GM12878 (cell line): ENCODE results near the gene SNAP91. TPM values are rescaled to one million over a fixed set of nuclear protein-coding genes. Genes with fewer than 3 reads are reported as not detected.

Experiments
- ATAC-seq: fragments of 200-7000 bp; cut with Tn5 transposase; 3 replicates; pipeline ENCODE4 v1.9.1; 2020; ENCODE audit warnings: mild to moderate bottlenecking, moderate library complexity
- BruUV-seq: library from RNA; stranded (reverse); fragments of 400-500 nt; replicated peaks from 2 replicates; lab custom pipeline; 2021; lab: Mats Ljungman, UMichigan
- CTCF ChIA-PET: fragments of 300-600 bp; sonication (Branson Sonifier 250); formaldehyde crosslinking; extraction: SDS; loops from one replicate; lab custom pipeline; 2021; ENCODE audit warnings: inconsistent platforms; lab: Yijun Ruan, JAX
- POLR2A ChIA-PET: fragments of 350-600 bp; formaldehyde crosslinking; extraction: SDS; loops from one replicate; lab custom pipeline; 2021; ENCODE audit warnings: inconsistent platforms; lab: Charles Lee
- RAD21 ChIA-PET: fragments of 300-600 bp; sonication (Branson Sonifier 250); formaldehyde crosslinking; loops from one replicate; lab custom pipeline; 2023; ENCODE audit warnings: antibody characterized with exemption; ENCODE audit not compliant: unreplicated experiment; lab: Charles Lee
- SMC1A ChIA-PET: fragments of 300-600 bp; sonication (Branson Sonifier 250); formaldehyde crosslinking; loops from one replicate; lab custom pipeline; 2023; ENCODE audit not compliant: unreplicated experiment, uncharacterized antibody; lab: Charles Lee
- DNase-seq: peaks from one replicate; pipeline ENCODE4 v3.0.0-alpha.2; 2011; ENCODE audit warnings: low read depth, low spot score
- FAIRE-seq: peaks from 3 replicates; lab custom pipeline; 2011; peaks lifted over from hg19 to GRCh38; lab: Jason Lieb, UNC
- H2AFZ ChIP-seq: 2 replicates; pipeline ENCODE4 v1.6.0; 2011; ENCODE audit warnings: low read depth, low read length, control low read depth; ENCODE audit not compliant: control insufficient read depth
- H3K27ac ChIP-seq: 2 replicates; pipeline ENCODE4 v1.5.1; 2011; ENCODE audit warnings: control low read depth; ENCODE audit not compliant: control insufficient read depth, insufficient read depth
- H3K27me3 ChIP-seq, 2 experiments: replicated peaks in 1 of 2; 2 replicates each; pipeline versions ENCODE4 v1.6.0 to v1.6.1; 2011; ENCODE audit warnings: low read length in 1 of 2; ENCODE audit not compliant: control insufficient read depth in 2 of 2, insufficient read depth in 2 of 2
- H3K36me3 ChIP-seq, 2 experiments: 2 replicates each; pipeline ENCODE4 v1.5.1; 2011; ENCODE audit warnings: low read length in 1 of 2; ENCODE audit not compliant: control insufficient read depth in 2 of 2, insufficient read depth in 2 of 2
- H3K4me1 ChIP-seq: 2 replicates; pipeline ENCODE4 v1.6.1; 2011; ENCODE audit warnings: mild to moderate bottlenecking, low read length, moderate library complexity, mixed read lengths; ENCODE audit not compliant: control insufficient read depth, insufficient read depth
- H3K4me2 ChIP-seq: 2 replicates; pipeline ENCODE4 v1.6.0; 2011; ENCODE audit warnings: control low read depth; ENCODE audit not compliant: control insufficient read depth, insufficient read depth
- H3K4me3 ChIP-seq: fragments of 200-600 bp; sonication (generic); 2 replicates; pipeline ENCODE4 v1.5.1; 2016
- H3K79me2 ChIP-seq: 2 replicates; pipeline ENCODE4 v1.6.0; 2011; ENCODE audit warnings: low read length; ENCODE audit not compliant: control insufficient read depth, insufficient read depth
- H3K9ac ChIP-seq: 2 replicates; pipeline ENCODE4 v1.8.0; 2011; ENCODE audit warnings: low read length, control low read depth, mixed read lengths; ENCODE audit not compliant: control insufficient read depth, insufficient read depth
- H3K9me3 ChIP-seq: replicated peaks from 3 replicates; pipeline ENCODE4 v1.5.1; 2011; ENCODE audit warnings: mild to moderate bottlenecking, low read length; ENCODE audit not compliant: control insufficient read depth, insufficient read depth
- H4K20me1 ChIP-seq: 2 replicates; pipeline ENCODE4 v1.6.0; 2011; ENCODE audit not compliant: control insufficient read depth, insufficient read depth
- BMI1 ChIP-seq: fragments of 450-650 bp; IDR thresholded peaks from 2 replicates; pipeline ENCODE4 v1.6.1; 2016; ENCODE audit warnings: mild to moderate bottlenecking, moderate library complexity, borderline replicate concordance
- CEBPB ChIP-seq, 2 experiments: fragments of 150-350 bp in 1 of 2; IDR thresholded peaks; 2 replicates each; pipeline ENCODE4 v1.6.1; 2012 to 2014; ENCODE audit warnings: low read depth in 2 of 2, low read length in 2 of 2, borderline replicate concordance in 1 of 2, inconsistent platforms in 1 of 2
- ETV6 ChIP-seq, 2 experiments: fragments of 450-650 bp in 1 of 2; IDR thresholded peaks in 1 of 2; conservative IDR thresholded peaks in 1 of 2; 2 replicates each; pipeline ENCODE4 v1.6.1; 2014; ENCODE audit warnings: antibody characterized with exemption in 1 of 2, borderline replicate concordance in 1 of 2, low read depth in 1 of 2, mild to moderate bottlenecking in 1 of 2, moderate library complexity in 1 of 2
- MLLT1 ChIP-seq: fragments of 450-650 bp; IDR thresholded peaks from 2 replicates; pipeline ENCODE4 v1.6.1; 2016; ENCODE audit warnings: mild to moderate bottlenecking
- MTA2 ChIP-seq: fragments of 450-650 bp; IDR thresholded peaks from 2 replicates; pipeline ENCODE4 v1.6.1; 2016; ENCODE audit warnings: low read depth, mild to moderate bottlenecking, moderate library complexity
- POLR2A ChIP-seq: IDR thresholded peaks from 2 replicates; pipeline ENCODE4 v1.6.1; 2011; ENCODE audit warnings: low read depth, mild to moderate bottlenecking, low read length
- RELA ChIP-seq: fragments of 450-650 bp; IDR thresholded peaks from 2 replicates; pipeline ENCODE4 v1.8.0; 2014; ENCODE audit warnings: borderline replicate concordance; ENCODE audit not compliant: partially characterized antibody
- WGBS: methylation state at CpG from one replicate; pipeline ENCODE4 v1.1.6; 2016; ENCODE audit warnings: low lambda C conversion rate; ENCODE audit not compliant: insufficient replicate concordance, insufficient coverage; ENCODE audit errors: missing lambda C conversion rate; 5-methylcytosine and 5-hydroxymethylcytosine counted together
- in situ Hi-C: fragments of 300-500 bp; cut with MboI; formaldehyde crosslinking; loops from 9 replicates; pipeline ENCODE4 v1.14.3; 2018; ENCODE audit warnings: mixed read lengths
- intact Hi-C: fragments of 100-400 bp; cut with micrococcal nuclease; formaldehyde crosslinking; loops from one replicate; pipeline ENCODE4 v1.14.2; 2022; ENCODE audit not compliant: unreplicated experiment
- polyA plus RNA-seq, 11 experiments: library from polyadenylated mRNA; depleted of rRNA in 4 of 11; unstranded in 6 of 11; stranded (reverse) in 5 of 11; fragments of >200 nt; fragmentation: Nextera tagmentation in 4 of 11; fragmentation: Illumina TruSeq in 1 of 11; extraction: Ambion mirVana in 4 of 11; extraction: Trizol in 1 of 11; gene quantifications; 1 replicate in 1 of 11; 2 replicates in 10 of 11; pipeline versions ENCODE4 v1.2.1 to v1.2.3, GENCODE V29; 2011 to 2016; ENCODE audit warnings: inconsistent platforms in 2 of 11, missing spikeins in 2 of 11, low read depth in 1 of 11
- total RNA-seq, 4 experiments: library from RNA; depleted of rRNA in 3 of 4; stranded (reverse); fragments of >200 nt in 3 of 4; fragmentation: Illumina TruSeq in 1 of 4; extraction: Trizol in 1 of 4; gene quantifications; 2 replicates each; pipeline versions ENCODE4 v1.2.1 to v1.2.3, GENCODE V29; 2013 to 2021

Gene SNAP91
- total and polyA plus RNA-seq, 10 of the 15 experiments (the other 5 are each of a cell fraction or from before 2014, with no cell fraction given), result 0.01 to 0.49 (median 0.12) TPM; not detected in 2

GRCh38 chr6:83702749-83703148, 6.2 kb downstream of the SNAP91 start:
- Histone ChIP-seq H3K4me3 (no peak overlapping the region), H3K9me3 (no peaks in the 10 kb centered on the region), H3K4me2 (no peak overlapping the region), H4K20me1 (no peaks in the 10 kb centered on the region), H3K79me2 (no peaks in the 10 kb centered on the region), H3K36me3 (no peaks in the 10 kb centered on the region), H2AFZ (no peak overlapping the region), H3K4me1 (no peaks in the 10 kb centered on the region), H3K9ac (no peak overlapping the region), H3K27ac (no peak overlapping the region), H3K27me3 (peaks cover 0 to 4% of the 10 kb centered on the region in 2 experiments; a peak in 2 of 4 replicates)
- BruUV-seq, result no TSS peak
- 5% methylated on average over 2 of the region's 2 CpGs for WGBS
- intact Hi-C loops, result no loop called here
- DNase-seq (no peak), ATAC-seq (no peak; the same call in 2 of the 3 replicates)
- RAD21 ChIA-PET, result interaction anchor here (0.6 to 1.0 kb wide), 2 partner anchors 39 to 88 kb away, joined by 4 read pairs; no protein-coding TSS in a partner anchor
- POLR2A ChIA-PET, result no interaction called here
- CTCF ChIA-PET, result interaction anchor here (1.2 to 1.6 kb wide), 2 partner anchors 10 to 87 kb away, joined by 4 to 5 read pairs; no protein-coding TSS in a partner anchor
- SMC1A ChIA-PET, result interaction anchor here (0.5 to 1.5 kb wide), 4 partner anchors 17 to 146 kb away, joined by 3 to 4 read pairs (median 3); no protein-coding TSS in a partner anchor
- TF ChIP-seq POLR2A (no peak), RELA (no peak), CEBPB (IDR thresholded peaks at IDR 0.05; ENCODE audit: borderline replicate concordance in 1 of 2, low read depth in 2 of 2, low read length in 2 of 2) (no peak), MTA2 (no peak), BMI1 (no peak), ETV6 (conservative IDR thresholded peaks at IDR 0.05 in 1 of 2, IDR thresholded peaks at IDR 0.05 in 1 of 2; ENCODE audit: borderline replicate concordance in 1 of 2, low read depth in 1 of 2) (no peak), MLLT1 (no peak)
- TF ChIP-seq, all 136 proteins: peak for 0
- in situ Hi-C loops, result no loop called here
- FAIRE-seq, result no peak
